Measurements from ENCODE around the gene KCNJ12. TPM values are rescaled to one million over a fixed set of nuclear protein-coding genes. Genes with fewer than 3 reads are reported as not detected.
"Not testable (repeated sequence)": the region's sequence is repeated elsewhere in the genome, so short reads cannot be mapped to it uniquely, and the experiment has no call there.

The KCNJ12 gene
- total RNA-seq, 1 experiment from 2014 or later = not detected

DNA sequence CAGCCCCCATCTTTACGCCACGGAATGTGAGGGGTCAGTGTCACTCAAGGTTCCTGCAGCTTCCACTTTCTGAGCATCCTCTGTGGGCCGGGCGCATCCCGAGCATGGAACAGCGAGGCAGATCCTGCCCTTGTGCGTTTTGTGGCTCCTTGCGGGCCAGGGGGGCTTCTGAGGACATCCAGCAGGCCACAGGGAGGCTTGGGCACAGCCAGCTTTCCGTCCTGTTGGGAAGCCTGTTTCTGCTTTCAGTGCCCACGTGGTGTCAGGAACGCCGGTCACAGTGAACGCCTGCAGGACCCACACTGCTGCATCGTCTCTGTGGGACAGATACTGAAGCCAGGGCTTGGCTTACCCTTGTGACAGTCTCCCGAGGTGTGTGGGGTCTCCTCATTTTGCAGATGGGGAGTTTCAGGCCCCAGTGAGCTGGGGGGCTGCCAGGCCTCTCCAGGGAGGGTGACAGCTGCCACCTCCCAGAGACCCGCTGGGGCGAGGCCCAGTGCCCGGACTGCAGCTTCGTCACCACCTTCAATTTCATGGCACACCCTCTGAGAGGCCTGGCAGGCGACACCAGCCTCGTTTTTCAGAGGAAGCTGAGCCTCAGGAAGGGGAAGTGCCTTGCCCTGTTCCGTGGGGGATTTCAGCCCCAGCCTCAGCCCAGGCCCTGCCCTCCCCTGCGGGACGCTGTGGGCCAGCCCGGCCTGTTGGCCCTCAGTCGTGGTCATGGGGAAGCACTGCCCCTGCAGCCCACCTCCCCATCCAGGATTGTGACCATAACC is 29.0 kb downstream of the KCNJ12 start:
- CTCF ChIA-PET; POLR2A ChIA-PET; H3K36me3 Mint-ChIP-seq (ENCODE audit: insufficient read depth, unreplicated experiment); H3K4me3 Mint-ChIP-seq (ENCODE audit: unreplicated experiment); DNase-seq (ENCODE audit: unreplicated experiment); H3K27me3 Mint-ChIP-seq (ENCODE audit: insufficient read depth, unreplicated experiment); H3K27ac Mint-ChIP-seq (ENCODE audit: low read depth, unreplicated experiment); intact Hi-C loops (cut with micrococcal nuclease); BruUV-seq (replicated peaks): not testable (repeated sequence)
- peaks cover 13% of the 10 kb centered on the region for H3K4me1 Mint-ChIP-seq (ENCODE audit: insufficient read depth, unreplicated experiment)
- peaks cover 15% of the 10 kb centered on the region for H3K9me3 Mint-ChIP-seq (ENCODE audit: unreplicated experiment)

DNA sequence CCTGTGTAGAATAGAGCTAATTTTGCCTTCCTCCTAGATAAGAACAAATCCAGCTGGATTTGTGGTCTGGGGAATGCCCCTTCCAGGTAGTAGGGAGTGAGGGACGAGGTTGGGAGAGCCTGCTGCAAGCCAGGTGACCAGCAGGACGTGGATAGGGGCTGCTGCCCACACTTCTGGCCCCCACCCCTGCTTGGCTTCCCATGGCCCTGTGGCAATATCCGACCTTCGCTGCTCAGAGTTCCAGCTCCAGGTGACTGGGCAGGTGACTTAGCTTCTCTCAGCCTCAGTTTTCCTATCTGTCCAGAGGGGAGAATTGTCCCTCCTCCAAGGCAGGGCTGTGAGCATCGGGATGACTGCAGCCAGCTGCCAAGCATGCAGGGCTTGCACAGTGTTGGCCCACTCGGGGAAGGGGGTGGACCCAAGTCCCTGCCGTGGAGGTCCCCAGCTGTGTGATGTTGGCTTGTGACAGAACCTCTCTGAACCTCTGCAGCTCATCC is 29.8 kb downstream of the KCNJ12 start:
- Mint-ChIP-seq H3K4me1 (ENCODE audit: insufficient read depth, unreplicated experiment) (peaks cover 13% of the 10 kb centered on the region), H3K9me3 (ENCODE audit: unreplicated experiment) (peaks cover 15% of the 10 kb centered on the region)
- BruUV-seq (replicated peaks); H3K27ac Mint-ChIP-seq (ENCODE audit: low read depth, unreplicated experiment); CTCF ChIA-PET; H3K27me3 Mint-ChIP-seq (ENCODE audit: insufficient read depth, unreplicated experiment); H3K4me3 Mint-ChIP-seq (ENCODE audit: unreplicated experiment); POLR2A ChIA-PET; H3K36me3 Mint-ChIP-seq (ENCODE audit: insufficient read depth, unreplicated experiment); intact Hi-C loops (cut with micrococcal nuclease); DNase-seq (ENCODE audit: unreplicated experiment): not testable (repeated sequence)

DNA sequence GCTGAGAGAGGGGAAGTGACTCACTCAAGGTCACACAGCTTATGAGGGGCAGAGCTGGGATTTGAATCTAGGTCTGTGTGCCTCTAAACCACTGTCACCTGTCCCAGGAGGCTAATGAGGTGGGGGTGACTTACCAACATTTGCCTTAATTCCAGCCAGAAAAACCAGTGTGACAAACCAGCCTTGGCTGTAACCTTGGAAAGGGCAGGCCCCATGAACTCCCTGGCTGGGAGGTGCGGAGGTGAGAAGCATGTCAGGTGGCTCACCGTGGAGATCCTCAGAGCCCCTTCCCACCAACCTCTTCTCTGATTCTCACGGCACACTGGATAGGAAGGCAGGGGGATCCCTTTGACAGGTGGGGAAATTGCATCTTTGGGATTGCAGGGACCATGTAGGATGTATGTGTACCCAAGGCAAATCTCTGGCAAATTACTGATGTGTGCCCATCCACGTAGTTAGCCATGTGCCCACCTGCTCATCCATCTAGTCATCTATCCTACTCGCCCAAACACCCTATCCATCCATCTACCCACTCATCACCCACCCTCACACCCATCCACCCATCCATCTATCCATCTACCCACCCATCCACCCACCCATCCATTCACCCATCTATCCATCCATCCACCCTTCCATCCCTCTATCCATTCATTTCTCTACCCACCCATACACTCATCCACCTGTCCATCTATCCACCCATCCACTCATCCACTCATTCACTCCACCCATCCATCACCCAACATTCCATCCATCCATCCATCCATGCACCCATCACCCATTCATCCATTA is 30.7 kb downstream of the KCNJ12 start:
- H3K9me3 Mint-ChIP-seq (ENCODE audit: unreplicated experiment) = peaks cover 15% of the 10 kb centered on the region
- BruUV-seq (replicated peaks); DNase-seq (ENCODE audit: unreplicated experiment); intact Hi-C loops (cut with micrococcal nuclease); H3K27ac Mint-ChIP-seq (ENCODE audit: low read depth, unreplicated experiment); H3K27me3 Mint-ChIP-seq (ENCODE audit: insufficient read depth, unreplicated experiment); H3K4me1 Mint-ChIP-seq (ENCODE audit: insufficient read depth, unreplicated experiment); CTCF ChIA-PET; H3K4me3 Mint-ChIP-seq (ENCODE audit: unreplicated experiment); H3K36me3 Mint-ChIP-seq (ENCODE audit: insufficient read depth, unreplicated experiment); POLR2A ChIA-PET: not testable (repeated sequence)

DNA sequence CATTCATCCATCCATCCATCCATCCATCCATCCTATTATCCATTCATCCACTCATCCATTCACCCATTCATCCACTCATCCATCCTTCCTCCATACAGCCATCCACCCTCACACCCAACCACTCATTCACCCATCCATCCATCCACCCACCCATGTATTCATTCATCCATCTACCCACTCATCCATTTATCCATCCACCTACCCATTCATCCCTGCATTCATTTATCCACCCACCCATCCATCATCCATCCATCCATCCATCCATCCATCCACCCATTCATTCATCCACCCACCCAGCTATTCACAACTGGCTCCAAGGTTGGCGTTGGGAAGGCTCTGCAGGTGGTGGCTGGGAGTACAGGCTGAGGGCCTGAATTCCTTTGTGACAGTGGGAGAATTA is 31.6 kb downstream of the KCNJ12 start:
- DNase-seq (ENCODE audit: unreplicated experiment); H3K27me3 Mint-ChIP-seq (ENCODE audit: insufficient read depth, unreplicated experiment); BruUV-seq (replicated peaks); POLR2A ChIA-PET; H3K4me3 Mint-ChIP-seq (ENCODE audit: unreplicated experiment); H3K27ac Mint-ChIP-seq (ENCODE audit: low read depth, unreplicated experiment); H3K36me3 Mint-ChIP-seq (ENCODE audit: insufficient read depth, unreplicated experiment); H3K4me1 Mint-ChIP-seq (ENCODE audit: insufficient read depth, unreplicated experiment); CTCF ChIA-PET; intact Hi-C loops (cut with micrococcal nuclease): not testable (repeated sequence)
- peaks cover 15% of the 10 kb centered on the region for H3K9me3 Mint-ChIP-seq (ENCODE audit: unreplicated experiment)

DNA sequence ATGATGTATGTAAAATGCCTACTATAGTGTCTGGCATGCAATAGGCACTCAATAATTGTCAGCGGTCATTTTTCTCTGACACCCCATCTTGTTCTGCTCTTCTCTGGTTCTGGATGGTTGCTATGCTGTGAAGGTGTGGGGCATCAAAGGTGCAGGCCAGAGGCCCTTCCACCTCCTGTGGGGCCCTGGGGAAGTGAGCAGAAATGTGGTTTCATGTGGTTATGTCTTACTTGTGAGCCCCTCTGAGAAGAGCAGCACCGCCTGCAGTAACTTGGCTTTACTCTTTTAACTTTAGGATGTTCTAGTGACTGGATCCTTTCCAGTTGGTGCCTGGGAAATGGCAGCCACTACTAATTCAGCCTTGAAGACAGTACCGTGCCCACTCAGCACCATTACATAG is 32.1 kb downstream of the KCNJ12 start:
- H3K27ac Mint-ChIP-seq (ENCODE audit: low read depth, unreplicated experiment); H3K4me1 Mint-ChIP-seq (ENCODE audit: insufficient read depth, unreplicated experiment); H3K27me3 Mint-ChIP-seq (ENCODE audit: insufficient read depth, unreplicated experiment); DNase-seq (ENCODE audit: unreplicated experiment); H3K36me3 Mint-ChIP-seq (ENCODE audit: insufficient read depth, unreplicated experiment); intact Hi-C loops (cut with micrococcal nuclease); BruUV-seq (replicated peaks); H3K4me3 Mint-ChIP-seq (ENCODE audit: unreplicated experiment); CTCF ChIA-PET; POLR2A ChIA-PET: not testable (repeated sequence)
- H3K9me3 Mint-ChIP-seq (ENCODE audit: unreplicated experiment) = peaks cover 15% of the 10 kb centered on the region

DNA sequence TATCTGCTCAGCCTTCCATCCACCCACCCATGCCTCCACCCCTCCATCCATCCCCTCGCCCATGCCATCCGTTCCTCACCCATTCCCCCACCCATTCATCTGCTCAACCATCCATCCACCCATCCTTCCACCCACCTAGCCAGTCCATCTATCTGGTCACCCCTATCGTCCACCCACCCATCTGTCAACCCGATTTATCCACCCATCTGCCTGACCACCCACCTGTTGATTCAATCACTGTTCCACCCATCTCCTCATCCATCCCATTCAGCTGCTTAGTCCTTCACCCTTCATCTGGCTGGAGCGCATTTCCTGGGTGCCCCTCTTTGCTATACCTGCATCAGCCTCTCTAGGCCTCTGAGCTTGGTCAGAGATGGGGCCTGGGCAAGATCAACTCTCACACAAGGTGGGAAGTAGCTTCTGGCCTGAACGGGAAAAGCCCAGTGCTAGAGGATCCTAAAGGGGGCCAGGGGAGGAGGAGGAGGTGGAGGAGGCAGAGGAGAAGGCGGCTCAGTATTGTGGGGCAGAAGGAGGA is 32.7 kb downstream of the KCNJ12 start:
- CTCF ChIA-PET; H3K27ac Mint-ChIP-seq (ENCODE audit: low read depth, unreplicated experiment); BruUV-seq (replicated peaks); DNase-seq (ENCODE audit: unreplicated experiment); POLR2A ChIA-PET; intact Hi-C loops (cut with micrococcal nuclease); H3K27me3 Mint-ChIP-seq (ENCODE audit: insufficient read depth, unreplicated experiment); H3K36me3 Mint-ChIP-seq (ENCODE audit: insufficient read depth, unreplicated experiment); H3K4me1 Mint-ChIP-seq (ENCODE audit: insufficient read depth, unreplicated experiment); H3K4me3 Mint-ChIP-seq (ENCODE audit: unreplicated experiment): not testable (repeated sequence)
- H3K9me3 Mint-ChIP-seq (ENCODE audit: unreplicated experiment) = peaks cover 15% of the 10 kb centered on the region

DNA sequence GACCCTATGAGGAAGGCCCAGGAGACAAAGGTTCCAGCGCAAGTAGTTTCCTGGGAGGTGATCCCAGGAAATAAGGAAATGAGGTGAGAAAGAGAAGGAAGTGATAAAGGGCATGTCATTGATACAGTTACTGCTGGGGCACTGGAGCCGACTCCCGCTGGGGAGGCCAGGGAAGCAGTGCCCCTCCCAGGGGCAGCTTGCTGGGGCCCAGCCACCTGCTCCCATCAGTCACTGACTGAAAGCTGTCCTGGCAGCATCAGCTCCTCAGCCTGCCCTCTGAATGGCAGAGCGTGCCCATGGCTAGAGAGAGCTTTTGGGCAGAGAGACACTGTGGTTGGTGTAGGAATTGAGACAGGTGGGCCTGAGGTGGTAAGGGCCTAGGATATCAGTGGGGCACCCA is 33.2 kb downstream of the KCNJ12 start:
- intact Hi-C loops (cut with micrococcal nuclease); BruUV-seq (replicated peaks); H3K36me3 Mint-ChIP-seq (ENCODE audit: insufficient read depth, unreplicated experiment); DNase-seq (ENCODE audit: unreplicated experiment); H3K4me1 Mint-ChIP-seq (ENCODE audit: insufficient read depth, unreplicated experiment); H3K27me3 Mint-ChIP-seq (ENCODE audit: insufficient read depth, unreplicated experiment); POLR2A ChIA-PET; CTCF ChIA-PET; H3K4me3 Mint-ChIP-seq (ENCODE audit: unreplicated experiment); H3K27ac Mint-ChIP-seq (ENCODE audit: low read depth, unreplicated experiment): not testable (repeated sequence)
- peaks cover 15% of the 10 kb centered on the region for H3K9me3 Mint-ChIP-seq (ENCODE audit: unreplicated experiment)

DNA sequence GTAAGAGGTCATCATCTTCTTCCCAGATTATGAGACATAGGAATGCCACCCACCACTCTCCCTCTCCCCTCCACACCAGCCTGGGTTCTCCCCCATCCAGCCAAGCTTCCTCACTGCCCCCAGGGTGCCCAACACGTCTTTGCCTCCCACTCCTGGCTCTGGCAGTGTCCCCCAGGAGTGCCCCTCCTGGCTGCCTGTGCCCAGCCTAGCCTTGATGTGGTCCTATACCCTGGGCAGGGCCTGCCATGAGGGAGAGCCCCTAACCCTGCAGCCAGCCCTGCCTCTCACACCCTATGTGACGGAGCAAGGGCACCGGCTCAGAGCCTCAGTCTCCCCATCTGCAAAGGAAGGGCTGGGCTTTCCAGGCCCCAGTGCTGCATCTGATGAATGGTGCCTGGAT is 33.8 kb downstream of the KCNJ12 start:
- CTCF ChIA-PET = not testable (repeated sequence)

DNA sequence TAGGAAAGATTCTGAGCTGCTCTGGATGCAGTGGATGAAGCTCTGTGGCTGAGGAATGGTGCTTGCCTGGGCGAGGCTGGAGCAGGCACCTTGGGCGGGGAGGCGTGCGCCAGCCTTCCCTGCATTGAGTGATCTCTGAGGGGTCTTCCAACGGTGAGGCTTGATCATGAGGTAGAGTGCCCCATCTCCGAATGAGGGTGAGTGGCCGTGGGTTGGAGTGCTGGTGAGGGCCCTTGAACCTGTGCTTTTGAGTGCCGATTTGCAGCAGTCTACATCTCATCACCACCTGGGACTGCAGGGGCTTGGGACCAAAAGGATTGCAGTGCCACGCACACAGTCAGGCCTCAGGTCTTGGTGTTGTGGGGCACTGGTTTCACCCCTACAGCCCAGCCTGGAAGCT is 34.2 kb downstream of the KCNJ12 start:
- H3K27me3 Mint-ChIP-seq (ENCODE audit: insufficient read depth, unreplicated experiment); H3K36me3 Mint-ChIP-seq (ENCODE audit: insufficient read depth, unreplicated experiment); BruUV-seq (replicated peaks); DNase-seq (ENCODE audit: unreplicated experiment); intact Hi-C loops (cut with micrococcal nuclease); H3K27ac Mint-ChIP-seq (ENCODE audit: low read depth, unreplicated experiment); H3K4me3 Mint-ChIP-seq (ENCODE audit: unreplicated experiment); H3K4me1 Mint-ChIP-seq (ENCODE audit: insufficient read depth, unreplicated experiment); POLR2A ChIA-PET; CTCF ChIA-PET: not testable (repeated sequence)
- peaks cover 15% of the 10 kb centered on the region for H3K9me3 Mint-ChIP-seq (ENCODE audit: unreplicated experiment)

More for the DNA sequence above, 33.8 kb downstream of the KCNJ12 start:
- BruUV-seq (replicated peaks); H3K27me3 Mint-ChIP-seq (ENCODE audit: insufficient read depth, unreplicated experiment); DNase-seq (ENCODE audit: unreplicated experiment); H3K4me3 Mint-ChIP-seq (ENCODE audit: unreplicated experiment); H3K27ac Mint-ChIP-seq (ENCODE audit: low read depth, unreplicated experiment); POLR2A ChIA-PET; H3K4me1 Mint-ChIP-seq (ENCODE audit: insufficient read depth, unreplicated experiment); H3K36me3 Mint-ChIP-seq (ENCODE audit: insufficient read depth, unreplicated experiment); intact Hi-C loops (cut with micrococcal nuclease): not testable (repeated sequence)
- peaks cover 15% of the 10 kb centered on the region for H3K9me3 Mint-ChIP-seq (ENCODE audit: unreplicated experiment)

Data from MCF 10A (cell line).